Stomach (tissue), 9 donors: ENCODE measurements around the gene SMIM22. TPM values are rescaled to one million over a fixed set of nuclear protein-coding genes. Genes with fewer than 3 reads are reported as not detected.
A peak's percentile ranks its signal among the peaks of the same experiment; 100 is the strongest.

ENCODE experiments used
- DNase-seq, 2 donors: peaks; one replicate each; pipeline versions ENCODE4 v3.0.0 to v3.0.0-alpha.2; 2013 to 2019
- H3K27ac ChIP-seq, 5 donors: fragments of 200-600 bp in 4 of 5; sonication (generic) in 4 of 5; one replicate each; pipeline ENCODE4 v1.5.1; 2013 to 2019; ENCODE audit warnings: mild to moderate bottlenecking in 1 of 5, moderate library complexity in 1 of 5
- H3K27me3 ChIP-seq, 3 donors: fragments of 200-600 bp; sonication (generic); one replicate each; pipeline ENCODE4 v1.5.1; 2017 to 2019; ENCODE audit warnings: mixed run types in 1 of 3
- H3K36me3 ChIP-seq, 4 donors: fragments of 200-600 bp; sonication (generic); 1 replicate in 3 of 4; 2 replicates in 1 of 4; pipeline ENCODE4 v1.5.1; 2016 to 2019
- H3K4me1 ChIP-seq, 4 donors: fragments of 200-600 bp; sonication (generic); one replicate each; pipeline ENCODE4 v1.5.1; 2016 to 2019
- H3K4me3 ChIP-seq, 4 donors: fragments of 200-600 bp; sonication (generic) in 3 of 4; one replicate each; pipeline ENCODE4 v1.5.1; 2016 to 2019; ENCODE audit warnings: mild to moderate bottlenecking in 1 of 4
- H3K9me3 ChIP-seq, 4 donors: fragments of 200-600 bp; sonication (generic); one replicate each; pipeline ENCODE4 v1.5.1; 2016 to 2019
- EP300 ChIP-seq: sonication (generic); formaldehyde crosslinking; IDR thresholded peaks from one replicate; pipeline ENCODE4 v1.6.1; 2017; ENCODE audit warnings: antibody characterized with exemption
- POLR2A ChIP-seq, 4 donors: fragments of 450-650 bp; IDR thresholded peaks; one replicate each; pipeline ENCODE4 v1.6.1; 2016; ENCODE audit warnings: antibody characterized with exemption in 4 of 4, control low read depth in 2 of 4, mild to moderate bottlenecking in 1 of 4, moderate library complexity in 1 of 4
- POLR2AphosphoS5 ChIP-seq, 3 donors: sonication (generic); formaldehyde crosslinking; IDR thresholded peaks; one replicate each; pipeline ENCODE4 v1.6.1; 2016; ENCODE audit warnings: antibody characterized with exemption in 3 of 3
- WGBS, 5 donors: extraction: QIAGEN DNeasy Blood & Tissue Kit in 3 of 5; methylation state at CpG; one replicate each; pipeline versions ENCODE4 v1.1.5 to v1.1.7; 2013 to 2018; 5-methylcytosine and 5-hydroxymethylcytosine counted together
- intact Hi-C: fragments of 100-400 bp; cut with DNase I; formaldehyde crosslinking; loops from one replicate; pipeline ENCODE4 v1.15.1; 2023; ENCODE audit warnings: low total_unique reads
- polyA plus RNA-seq, 3 donors: library from polyadenylated mRNA; stranded (reverse); fragments of 200-250 nt; gene quantifications; one replicate each; pipeline ENCODE4 v1.2.3, GENCODE V29; 2013
- total RNA-seq, 5 donors: library from RNA; depleted of rRNA; stranded (reverse); fragments of >200 nt; gene quantifications; one replicate each; pipeline versions ENCODE4 v1.1.0 to v1.2.3, GENCODE V29; 2014 to 2016
- TF ChIP-seq, protein P1 (sequence below), 7 experiments: fragments of 450-650 bp in 4 of 7; fragments of 200-600 bp in 3 of 7; sonication (generic) in 3 of 7; IDR thresholded peaks; one replicate each; pipeline ENCODE4 v1.5.1; 2016 to 2019; ENCODE audit warnings: antibody characterized with exemption in 7 of 7, control low read depth in 2 of 7, mild to moderate bottlenecking in 1 of 7
- donor health status: healthy with polysubstance abuse.
- donor health status: Bipolar disorder and iron deficiency.
- donor health status: healthy.

Gene SMIM22
- total and polyA plus RNA-seq, 8 donors = 20.5 to 1,027 (median 391) TPM

DNA sequence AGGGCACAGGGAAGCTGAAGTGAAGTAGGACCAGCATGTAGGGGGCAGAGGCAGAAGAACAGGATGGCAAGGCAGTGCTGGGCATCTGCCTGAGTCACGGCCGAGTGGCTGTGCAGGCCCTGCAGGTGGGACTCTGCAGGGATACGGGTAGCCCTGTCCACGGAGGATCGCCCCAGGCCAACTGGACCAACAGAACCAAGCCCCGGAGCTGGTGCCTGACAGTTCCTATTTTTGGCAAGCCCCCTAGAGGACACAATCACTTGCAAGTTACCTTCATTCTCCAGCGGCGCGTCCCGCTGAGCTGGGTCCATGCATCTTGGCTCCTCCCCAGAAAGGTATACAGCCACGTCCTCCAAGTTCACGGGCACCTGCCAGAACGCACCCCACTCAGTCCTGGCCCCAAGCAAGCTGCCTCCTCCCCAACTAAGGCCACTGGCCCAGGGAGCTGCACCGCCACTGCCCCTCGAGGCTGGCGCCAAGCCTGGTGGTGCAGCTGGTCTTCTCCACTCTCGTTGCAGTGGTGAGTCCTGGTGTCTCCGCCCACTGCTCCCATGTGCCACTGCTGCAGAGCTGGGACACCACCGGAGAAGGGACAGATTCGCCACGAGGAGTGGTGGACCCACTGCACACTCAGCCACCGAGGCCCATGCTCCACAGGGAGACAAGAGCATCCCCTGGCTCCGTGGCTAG lies 34.8 kb upstream of the SMIM22 start:
- intact Hi-C loops = no loop called here
- TF ChIP-seq, protein P1, sequence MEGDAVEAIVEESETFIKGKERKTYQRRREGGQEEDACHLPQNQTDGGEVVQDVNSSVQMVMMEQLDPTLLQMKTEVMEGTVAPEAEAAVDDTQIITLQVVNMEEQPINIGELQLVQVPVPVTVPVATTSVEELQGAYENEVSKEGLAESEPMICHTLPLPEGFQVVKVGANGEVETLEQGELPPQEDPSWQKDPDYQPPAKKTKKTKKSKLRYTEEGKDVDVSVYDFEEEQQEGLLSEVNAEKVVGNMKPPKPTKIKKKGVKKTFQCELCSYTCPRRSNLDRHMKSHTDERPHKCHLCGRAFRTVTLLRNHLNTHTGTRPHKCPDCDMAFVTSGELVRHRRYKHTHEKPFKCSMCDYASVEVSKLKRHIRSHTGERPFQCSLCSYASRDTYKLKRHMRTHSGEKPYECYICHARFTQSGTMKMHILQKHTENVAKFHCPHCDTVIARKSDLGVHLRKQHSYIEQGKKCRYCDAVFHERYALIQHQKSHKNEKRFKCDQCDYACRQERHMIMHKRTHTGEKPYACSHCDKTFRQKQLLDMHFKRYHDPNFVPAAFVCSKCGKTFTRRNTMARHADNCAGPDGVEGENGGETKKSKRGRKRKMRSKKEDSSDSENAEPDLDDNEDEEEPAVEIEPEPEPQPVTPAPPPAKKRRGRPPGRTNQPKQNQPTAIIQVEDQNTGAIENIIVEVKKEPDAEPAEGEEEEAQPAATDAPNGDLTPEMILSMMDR (IDR thresholded peaks at IDR 0.05) = no peak
- TF ChIP-seq EP300 (no peak), POLR2A (IDR thresholded peaks at IDR 0.05) (no peak), POLR2AphosphoS5 (IDR thresholded peaks at IDR 0.05) (no peak)
- whole genome bisulfite sequencing, 5 donors = 89 to 93% (median 89%) methylated on average over 14 to 23 of the region's 23 CpGs
- H3K4me3 ChIP-seq = no peak overlapping the region
- no peak for DNase-seq
- H3K36me3 ChIP-seq = peaks cover 51 to 100% (median 100%) of the 10 kb centered on the region in 4 donors
- no peaks in the 10 kb centered on the region for H3K9me3 ChIP-seq
- peaks cover 3 to 22% (median 13%) of the 10 kb centered on the region in 4 donors for H3K4me1 ChIP-seq
- H3K27ac ChIP-seq = no peak overlapping the region
- no peaks in the 10 kb centered on the region for H3K27me3 ChIP-seq

DNA sequence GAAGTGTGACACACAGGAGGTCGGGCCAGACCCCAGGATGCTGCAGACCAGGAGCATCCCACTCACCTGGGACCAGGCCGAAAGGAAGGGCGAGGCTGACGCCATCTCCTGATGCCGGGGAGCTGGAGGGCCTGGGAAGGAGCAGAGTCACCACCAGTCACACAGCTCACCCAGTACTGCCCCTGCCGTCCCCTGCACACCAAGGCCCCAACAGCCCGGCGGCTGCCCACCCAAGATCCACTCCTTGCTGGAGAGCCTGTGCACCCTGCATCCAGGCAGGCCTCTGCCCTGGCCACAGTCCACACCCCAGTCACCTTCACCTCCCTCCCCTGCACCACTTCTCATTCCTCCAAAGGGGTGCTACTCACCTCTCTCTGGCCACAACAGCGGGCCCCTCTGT lies 33.0 kb upstream of the SMIM22 start:
- H3K27me3 ChIP-seq = no peaks in the 10 kb centered on the region
- TF ChIP-seq EP300 (no peak), POLR2A (IDR thresholded peaks at IDR 0.05) (no peak), POLR2AphosphoS5 (IDR thresholded peaks at IDR 0.05) (no peak)
- TF ChIP-seq, protein P1 (IDR thresholded peaks at IDR 0.05) = no peak
- H3K4me3 ChIP-seq = no peak overlapping the region
- H3K4me1 ChIP-seq = peaks cover 15 to 34% (median 27%) of the 10 kb centered on the region in 4 donors
- WGBS, 5 donors = 93 to 97% (median 94%) methylated on average over 4 to 9 of the region's 9 CpGs
- H3K36me3 ChIP-seq = peaks cover 51 to 85% (median 85%) of the 10 kb centered on the region in 4 donors
- DNase-seq = no peak
- intact Hi-C loops = no loop called here
- no peaks in the 10 kb centered on the region for H3K9me3 ChIP-seq
- H3K27ac ChIP-seq = no peak overlapping the region

DNA sequence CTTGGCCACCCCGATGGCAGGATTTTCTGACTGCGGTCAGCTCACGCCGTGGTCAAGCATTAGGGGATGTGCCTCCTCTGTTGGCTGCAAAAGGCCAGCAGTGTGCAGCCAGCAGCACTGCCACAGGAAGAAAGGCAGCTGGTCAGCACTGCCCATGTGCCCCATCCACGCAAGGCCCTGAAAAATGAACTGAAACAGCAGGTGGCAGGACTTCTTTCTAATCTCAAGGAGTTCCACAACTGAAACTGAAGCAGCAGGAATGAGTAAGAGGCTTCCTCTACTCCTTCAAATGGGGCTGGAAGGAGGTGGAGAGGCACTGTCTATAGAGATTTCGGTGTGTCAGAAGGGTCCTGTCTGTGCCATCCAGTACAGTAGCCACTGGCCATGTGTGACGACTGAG lies 31.4 kb upstream of the SMIM22 start:
- Histone ChIP-seq H3K27me3 (no peaks in the 10 kb centered on the region), H3K9me3 (no peaks in the 10 kb centered on the region), H3K27ac (no peak overlapping the region), H3K36me3 (peaks cover 40 to 69% (median 69%) of the 10 kb centered on the region in 4 donors), H3K4me3 (no peak overlapping the region), H3K4me1 (peaks cover 24 to 47% (median 40%) of the 10 kb centered on the region in 4 donors)
- intact Hi-C loops = no loop called here
- 82 to 96% (median 88%) methylated on average over 7 of the region's 7 CpGs for WGBS, 5 donors
- no peak for DNase-seq
- TF ChIP-seq POLR2A (IDR thresholded peaks at IDR 0.05) = no peak
- TF ChIP-seq POLR2AphosphoS5 (IDR thresholded peaks at IDR 0.05) = no peak
- TF ChIP-seq EP300 = no peak
- TF ChIP-seq, protein P1 (IDR thresholded peaks at IDR 0.05) = no peak

GRCh38 chr16:4765511-4766474 lies 29.4 kb upstream of the SMIM22 start:
- TF ChIP-seq, protein P1 (IDR thresholded peaks at IDR 0.05) = no peak
- TF ChIP-seq POLR2A (IDR thresholded peaks at IDR 0.05) = no peak
- TF ChIP-seq POLR2AphosphoS5 (IDR thresholded peaks at IDR 0.05) = no peak
- TF ChIP-seq EP300 = no peak
- Histone ChIP-seq H3K27ac (peak overlapping the region in 4 of 5 donors; percentile 90 to 94 (median 92)), H3K9me3 (no peaks in the 10 kb centered on the region), H3K36me3 (peaks cover 30 to 49% (median 49%) of the 10 kb centered on the region in 4 donors), H3K27me3 (no peaks in the 10 kb centered on the region), H3K4me1 (peaks cover 24 to 52% (median 45%) of the 10 kb centered on the region in 4 donors), H3K4me3 (peak overlapping the region; percentile 87 to 100 (median 98))
- no peak for DNase-seq
- intact Hi-C loops = no loop called here
- 68 to 75% (median 70%) methylated on average over 25 to 26 of the region's 26 CpGs for WGBS, 5 donors
